ENCODE data around the gene TCN1.
"Not testable (repeated sequence)": the region's sequence is repeated elsewhere in the genome, so short reads cannot be mapped to it uniquely, and the experiment has no call there.

TCN1 gene

DNA sequence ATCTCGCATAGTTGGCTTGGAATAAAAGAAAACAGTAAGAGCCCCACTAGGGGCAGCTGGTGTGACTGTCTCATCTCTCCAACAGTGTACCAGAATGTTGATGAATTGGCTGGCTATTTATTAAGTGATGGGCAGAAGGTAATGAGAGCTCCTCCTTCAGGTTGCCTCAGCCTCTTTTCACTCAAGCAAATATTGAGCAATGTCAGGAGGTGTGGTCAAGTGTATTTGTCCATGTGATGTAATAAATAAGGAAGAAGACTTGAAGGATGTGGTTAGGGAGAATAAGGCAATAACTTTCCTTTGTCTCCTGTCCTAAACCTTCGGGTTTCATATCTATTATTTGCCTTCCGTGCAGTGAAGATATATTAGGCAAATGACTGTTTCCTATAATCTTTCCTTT is at the start of gene TCN1:
Gene TCN1 (minus strand): TSS at position 91 of the 400 bp plus-strand sequence. CDS start 17 bp downstream, at position 74.
- DNase-seq, result no peak

DNA sequence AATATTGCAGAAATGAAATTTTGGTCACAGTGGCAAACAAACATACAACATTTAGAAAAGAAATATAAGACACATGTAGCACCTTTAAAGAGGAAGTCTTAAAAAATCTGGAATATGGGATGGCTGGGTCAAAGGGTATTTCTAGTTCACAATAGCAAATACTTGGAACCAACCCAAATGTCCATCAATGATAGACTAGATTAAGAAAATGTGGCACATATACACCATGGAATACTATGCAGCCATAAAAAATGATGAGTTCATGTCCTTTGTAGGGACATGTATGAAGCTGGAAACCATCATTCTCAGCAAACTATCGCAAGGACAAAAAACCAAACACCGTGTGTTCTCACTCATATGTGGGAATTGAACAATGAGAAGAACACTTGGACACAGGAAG is 37.3 kb upstream of the TCN1 start:
- not testable (repeated sequence) for DNase-seq

DNA sequence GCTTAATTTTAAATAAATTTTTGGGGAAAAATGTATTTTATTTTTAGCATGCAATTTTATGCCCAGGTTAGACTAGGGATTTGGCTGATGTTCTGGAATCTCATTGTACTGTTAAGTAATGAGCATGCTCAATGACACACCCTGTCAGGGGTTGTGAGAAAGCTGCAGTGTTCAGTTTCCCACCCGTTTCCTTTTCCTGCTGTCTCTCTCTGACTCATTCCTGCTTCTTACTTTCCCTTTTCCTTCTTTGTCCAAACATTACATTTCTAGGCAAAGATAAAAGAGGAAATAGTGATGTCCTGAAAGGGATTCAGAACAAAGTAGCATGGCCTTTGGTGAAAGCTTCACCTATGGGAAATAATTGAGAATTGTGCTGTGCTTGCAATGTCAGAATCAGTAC is 35.0 kb upstream of the TCN1 start:
- DNase-seq, result no peak

DNA sequence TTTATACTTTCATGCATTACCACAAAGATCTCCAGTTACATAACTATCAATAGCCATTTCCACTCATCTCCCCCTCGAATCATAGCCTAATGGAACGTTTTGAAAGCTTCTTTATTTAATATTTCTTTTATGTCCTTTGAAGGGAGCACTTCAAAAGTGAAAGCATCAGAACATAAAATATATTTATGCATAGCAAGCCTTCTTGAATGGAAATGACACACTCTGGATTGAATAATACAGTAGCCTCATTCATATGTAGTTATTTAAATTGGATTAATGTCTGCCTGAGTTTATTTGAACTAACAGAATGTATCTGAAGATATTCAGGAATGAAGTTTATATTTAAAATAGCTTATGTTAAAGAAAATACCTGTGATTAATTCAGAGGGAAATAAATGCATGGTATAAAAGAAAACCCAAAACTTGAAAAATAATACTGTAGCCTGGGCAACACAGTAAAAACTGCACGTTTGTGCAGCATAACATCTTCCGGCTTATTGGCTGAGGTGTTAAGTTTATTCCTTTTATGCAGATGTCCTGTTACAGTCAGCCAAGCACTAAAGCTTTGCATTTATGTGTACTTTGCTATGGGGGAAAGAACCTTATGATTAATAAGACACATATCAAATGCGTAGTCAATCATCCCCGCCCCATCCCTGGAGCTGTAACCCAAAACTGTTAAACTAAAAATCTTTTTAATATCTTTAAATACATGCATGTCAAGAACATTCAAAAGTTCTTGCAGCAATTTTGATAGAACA is 34.3 kb upstream of the TCN1 start:
- no peak for DNase-seq

DNA sequence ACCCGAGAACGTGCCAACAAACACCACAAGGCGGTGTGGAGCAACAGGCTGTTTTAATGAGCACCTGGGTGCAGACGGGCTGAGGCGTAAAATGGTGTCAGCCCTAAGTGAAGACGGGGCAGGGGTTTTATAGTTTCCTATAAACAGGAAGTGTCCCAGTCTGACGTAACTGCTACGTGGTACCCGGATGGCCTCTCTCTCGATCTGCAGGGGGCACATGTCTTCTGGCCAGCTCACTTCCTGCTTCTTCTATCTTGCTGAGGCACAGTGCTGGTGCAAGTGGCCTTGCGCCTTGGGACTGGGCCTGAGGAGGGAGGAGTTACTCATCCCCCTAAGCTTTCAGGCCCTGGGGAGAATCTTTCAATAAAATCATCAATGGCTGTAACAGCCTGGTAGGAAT is 33.2 kb upstream of the TCN1 start:
- DNase-seq, result no peak

- no peak for DNase-seq
Observed at GRCh38 chr11:59898650-59899049, 32.4 kb upstream of the TCN1 start.

GRCh38 chr11:59898046-59898445 is 31.8 kb upstream of the TCN1 start:
- DNase-seq, result no peak

GRCh38 chr11:59894616-59895015 is 28.3 kb upstream of the TCN1 start:
- no peak for DNase-seq

DNA sequence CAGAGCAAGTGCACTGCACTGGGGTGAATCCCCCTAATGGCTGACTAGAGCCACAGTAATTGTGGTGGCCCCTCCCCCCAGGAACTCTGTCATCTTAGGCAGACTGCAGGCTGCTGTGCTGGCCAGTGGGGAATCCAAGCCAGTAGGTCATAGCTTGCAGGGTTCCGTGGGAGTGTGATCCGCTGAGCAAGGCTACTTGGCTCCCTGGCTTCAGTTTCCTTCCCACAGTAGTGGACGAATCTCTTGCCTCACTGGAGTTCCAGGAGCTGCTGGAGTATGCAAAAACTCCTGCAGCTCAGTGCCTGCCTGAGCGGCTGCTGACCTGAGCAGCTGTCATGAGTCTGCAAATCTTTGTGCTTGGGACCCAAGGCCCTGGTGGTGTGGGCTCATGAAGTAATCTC is 25.5 kb upstream of the TCN1 start:
- DNase-seq, result no peak

DNA sequence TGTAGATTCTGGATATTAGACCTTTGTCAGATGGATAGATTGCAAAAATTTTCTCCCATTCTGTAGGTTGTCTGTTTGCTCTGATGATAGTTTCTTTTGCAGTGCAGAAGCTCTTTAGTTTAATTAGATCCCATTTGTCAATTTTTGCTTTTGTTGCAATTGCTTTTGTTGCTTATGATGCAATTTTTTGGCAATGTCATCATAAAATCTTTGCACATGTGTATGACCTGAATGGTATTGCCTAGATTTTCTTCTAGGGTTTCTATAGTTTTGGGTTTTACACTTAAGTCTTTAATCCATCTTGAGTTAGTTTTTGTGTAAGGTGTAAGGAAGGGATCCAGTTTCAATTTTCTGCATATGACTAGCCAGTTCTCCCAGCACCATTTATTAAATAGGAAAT is 20.9 kb upstream of the TCN1 start:
- DNase-seq, result not testable (repeated sequence)

GRCh38 chr11:59883597-59883996 is 17.3 kb upstream of the TCN1 start:
- no peak for DNase-seq

- no peak for DNase-seq
Observed at GRCh38 chr11:59879567-59879966, 13.3 kb upstream of the TCN1 start.

DNA sequence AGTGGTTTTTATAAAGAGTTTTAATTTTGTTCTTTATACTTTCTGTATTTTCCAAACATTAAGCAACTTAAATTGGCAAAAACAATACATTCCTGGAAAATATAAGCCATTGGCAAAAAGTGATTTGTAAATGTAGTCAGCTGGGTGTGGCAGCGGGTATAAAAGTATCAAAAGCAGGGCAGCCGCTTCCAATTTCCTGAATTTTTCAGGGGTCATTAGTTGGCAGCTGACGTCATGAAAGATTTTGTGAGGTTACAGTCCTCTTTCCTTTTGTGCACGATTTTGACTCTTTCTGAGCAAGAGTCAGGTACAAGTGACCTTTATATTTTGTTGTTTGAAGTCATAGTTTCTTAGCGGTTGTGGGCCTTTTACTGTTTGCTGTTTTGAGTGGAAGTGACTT is 12.3 kb upstream of the TCN1 start, which contains the start of gene OOSP3:
Gene OOSP3 (plus strand): TSS at position 208 of the 400 bp plus-strand sequence. CDS start 27 bp downstream, at position 235.
- DNase-seq, result no peak

- DNase-seq, result no peak
Observed at GRCh38 chr11:59877784-59878183, 11.5 kb upstream of the TCN1 start.

- no peak for DNase-seq
Observed at GRCh38 chr11:59877325-59877724, 11.0 kb upstream of the TCN1 start.

- DNase-seq, result no peak
Observed at GRCh38 chr11:59875856-59876519, 9.7 kb upstream of the TCN1 start.

DNA sequence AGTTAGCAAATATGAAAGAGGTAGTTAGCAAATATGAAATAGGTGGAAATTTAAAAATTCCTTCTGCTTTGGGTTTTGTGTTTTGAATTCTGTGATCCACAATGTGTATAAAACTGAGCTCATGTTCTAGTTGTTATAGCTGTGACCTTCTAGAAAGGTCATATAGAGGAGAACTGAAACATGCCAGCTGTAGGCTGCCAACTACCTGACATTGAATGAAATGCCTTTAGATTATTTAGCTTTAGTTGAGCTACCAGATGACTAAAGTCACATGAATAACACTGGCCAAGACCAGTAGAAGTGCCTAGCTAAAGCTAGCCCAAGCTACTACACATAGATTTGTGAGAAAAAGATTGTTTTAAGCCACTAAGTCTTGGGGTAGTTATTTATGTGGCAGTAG is 5.8 kb upstream of the TCN1 start:
- no peak for DNase-seq

DNA sequence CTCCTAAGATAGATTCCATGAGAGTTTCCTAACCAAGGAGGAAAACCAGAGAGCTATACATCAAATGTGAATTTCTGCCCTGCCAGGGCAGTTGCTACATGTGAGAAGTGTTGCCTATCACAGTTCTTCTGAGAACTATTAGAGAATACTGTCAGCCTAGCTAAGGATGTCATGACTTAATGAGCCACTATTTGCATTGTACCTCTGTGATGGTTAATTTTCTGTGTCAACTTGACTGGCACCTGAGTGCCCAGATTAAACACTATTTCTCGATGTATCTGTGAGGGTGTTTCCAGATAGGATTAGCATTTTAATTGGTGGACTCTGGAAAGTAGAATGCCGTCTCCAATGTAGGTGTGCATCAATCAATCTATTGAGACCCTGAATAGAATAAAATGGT is 1.7 kb upstream of the TCN1 start:
- no peak for DNase-seq

- DNase-seq, result no peak
Observed at GRCh38 chr11:59866836-59867235, 549 bp upstream of the TCN1 start.

GRCh38 chr11:59865031-59865430 is 1.3 kb downstream of the TCN1 start:
- no peak for DNase-seq

GRCh38 chr11:59862252-59862651 is 4.0 kb downstream of the TCN1 start:
- no peak for DNase-seq

- DNase-seq, result no peak
Observed at GRCh38 chr11:59859673-59860072, 6.6 kb downstream of the TCN1 start.

GRCh38 chr11:59857439-59858434 is 8.6 kb downstream of the TCN1 start:
- DNase-seq, result no peak
